Activated T-cell treated with anti-CD3 and anti-CD28 coated beads for 1 hour (primary cell): Measurements from ENCODE around the gene SIL1.

ENCODE experiments used
- DNase-seq: peaks from one replicate; pipeline ENCODE4 v3.0.0-alpha.2; 2020; ENCODE audit warnings: low read depth

SIL1 gene

DNA sequence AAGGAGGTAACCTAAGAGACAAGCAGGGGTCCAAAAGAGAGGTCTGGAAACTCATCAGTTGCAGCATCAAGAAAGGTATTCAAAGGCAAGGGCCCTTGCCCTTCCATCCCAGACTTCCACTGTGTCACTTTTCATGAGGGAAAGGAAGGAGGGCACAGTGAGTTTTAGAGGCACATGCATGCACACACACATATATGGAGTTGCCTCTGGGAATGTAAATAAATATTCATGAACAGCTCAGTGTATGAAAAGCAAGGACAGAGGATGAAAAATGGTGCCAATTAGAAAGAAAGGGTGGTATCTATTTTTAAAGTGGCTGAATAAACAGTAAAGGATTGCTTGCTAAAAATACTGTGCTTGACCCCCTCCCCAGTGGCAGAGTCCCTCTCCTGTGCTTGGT is 217.7 kb downstream of the SIL1 start:
- no peak for DNase-seq

GRCh38 chr5:138979684-138980280 is 218.4 kb downstream of the SIL1 start:
- DNase-seq: no peak

- no peak for DNase-seq
Observed at GRCh38 chr5:138978581-138978980, 219.6 kb downstream of the SIL1 start.

DNA sequence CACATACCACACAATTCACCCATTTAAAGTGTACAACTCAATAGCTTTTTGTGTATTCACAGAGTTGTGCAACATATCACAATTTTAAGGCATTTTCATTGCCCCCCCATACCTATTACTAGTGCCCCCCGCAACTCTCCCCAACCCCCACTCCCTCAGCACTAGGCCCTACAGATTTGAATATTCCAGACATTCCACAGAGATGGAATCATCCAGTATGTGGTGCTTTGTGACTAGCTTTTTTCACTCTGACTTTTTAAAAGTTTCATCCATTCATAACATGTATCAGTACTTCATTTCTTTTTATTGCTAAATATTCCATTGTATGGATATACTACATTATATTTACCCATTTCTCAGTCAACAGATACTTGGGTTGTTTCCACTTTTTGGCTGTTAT is 220.1 kb downstream of the SIL1 start:
- DNase-seq: no peak

GRCh38 chr5:138975098-138975847 is 222.9 kb downstream of the SIL1 start:
- no peak for DNase-seq

DNA sequence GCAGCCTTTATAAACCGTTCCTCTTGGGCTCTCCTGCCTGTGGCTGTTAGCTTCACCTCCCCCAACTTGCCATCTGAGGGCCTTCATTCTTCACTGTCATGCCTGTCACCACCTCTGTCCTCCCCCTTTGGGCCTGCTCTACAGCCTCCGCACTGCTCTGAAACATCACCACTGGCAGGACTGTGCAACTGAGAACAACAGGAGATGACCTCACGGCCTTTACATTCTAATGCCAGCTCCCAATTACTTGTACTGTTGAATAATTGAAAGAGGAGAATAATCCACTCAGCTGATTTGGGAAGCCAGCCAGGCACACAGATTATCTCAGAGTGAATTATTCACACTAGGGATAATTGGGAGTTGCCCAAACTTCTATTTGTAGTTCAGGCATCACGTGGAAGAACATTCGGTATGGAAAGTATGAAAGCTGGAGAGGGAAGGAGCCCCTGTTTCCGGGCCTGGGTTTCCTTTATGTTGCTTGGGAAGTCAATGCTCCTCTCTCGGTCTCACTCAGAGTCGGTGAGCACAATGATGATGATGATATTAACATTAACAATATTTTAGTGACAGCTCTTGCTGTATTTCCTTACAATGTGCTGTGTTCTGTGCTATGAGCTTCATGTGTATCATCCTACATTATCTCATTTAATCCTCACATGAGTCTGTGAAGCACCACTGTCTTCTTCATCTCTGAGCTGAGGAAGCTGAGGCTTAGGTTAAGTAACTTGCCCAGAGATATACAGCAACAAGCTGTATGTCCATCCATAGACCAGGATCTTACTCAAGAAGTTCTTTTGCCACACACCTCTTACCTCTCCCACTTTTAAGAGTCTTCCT is 223.7 kb downstream of the SIL1 start:
- no peak for DNase-seq

- no peak for DNase-seq
Observed at GRCh38 chr5:138972836-138973235, 225.3 kb downstream of the SIL1 start.

DNA sequence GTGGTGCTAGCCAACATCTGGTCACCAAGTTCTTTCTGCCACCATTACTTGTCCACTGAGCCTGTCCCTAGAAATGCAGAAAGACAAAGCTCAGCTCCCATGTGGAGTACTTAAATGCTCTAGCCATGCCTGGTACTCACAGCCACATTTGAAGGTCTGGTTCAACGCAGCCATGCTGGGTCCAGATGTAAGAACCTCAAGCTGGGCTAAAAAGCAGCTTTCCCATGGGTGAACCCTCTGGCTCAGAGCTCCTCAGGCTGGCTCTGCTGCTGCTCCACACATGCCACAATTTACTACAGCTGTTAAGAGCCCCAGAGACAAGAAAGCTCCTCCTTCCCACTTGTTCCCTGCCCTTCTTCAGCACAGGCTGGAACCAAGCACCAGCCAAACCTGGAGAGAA is 225.9 kb downstream of the SIL1 start:
- no peak for DNase-seq

- DNase-seq: no peak
Observed at GRCh38 chr5:138969323-138970002, 228.7 kb downstream of the SIL1 start.

DNA sequence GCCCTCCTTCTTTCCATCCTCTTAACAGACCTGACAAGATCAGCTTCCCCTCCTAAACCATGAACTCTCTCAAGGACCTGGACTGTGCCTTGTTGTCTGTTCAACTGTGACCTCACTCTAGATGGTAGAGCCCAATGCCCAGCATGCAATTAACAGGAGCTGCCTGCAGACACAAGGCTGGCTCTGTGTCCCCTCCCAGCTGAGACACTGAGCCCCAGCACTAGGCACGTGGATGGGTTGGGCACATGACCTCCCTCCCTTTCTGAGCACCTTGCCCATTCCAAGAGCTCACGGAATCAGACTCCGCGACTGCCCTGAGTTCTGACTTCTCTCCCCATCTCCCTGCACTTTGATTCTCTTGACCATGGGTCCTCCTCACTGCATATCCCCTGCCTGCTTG is 229.6 kb downstream of the SIL1 start:
- DNase-seq: no peak

DNA sequence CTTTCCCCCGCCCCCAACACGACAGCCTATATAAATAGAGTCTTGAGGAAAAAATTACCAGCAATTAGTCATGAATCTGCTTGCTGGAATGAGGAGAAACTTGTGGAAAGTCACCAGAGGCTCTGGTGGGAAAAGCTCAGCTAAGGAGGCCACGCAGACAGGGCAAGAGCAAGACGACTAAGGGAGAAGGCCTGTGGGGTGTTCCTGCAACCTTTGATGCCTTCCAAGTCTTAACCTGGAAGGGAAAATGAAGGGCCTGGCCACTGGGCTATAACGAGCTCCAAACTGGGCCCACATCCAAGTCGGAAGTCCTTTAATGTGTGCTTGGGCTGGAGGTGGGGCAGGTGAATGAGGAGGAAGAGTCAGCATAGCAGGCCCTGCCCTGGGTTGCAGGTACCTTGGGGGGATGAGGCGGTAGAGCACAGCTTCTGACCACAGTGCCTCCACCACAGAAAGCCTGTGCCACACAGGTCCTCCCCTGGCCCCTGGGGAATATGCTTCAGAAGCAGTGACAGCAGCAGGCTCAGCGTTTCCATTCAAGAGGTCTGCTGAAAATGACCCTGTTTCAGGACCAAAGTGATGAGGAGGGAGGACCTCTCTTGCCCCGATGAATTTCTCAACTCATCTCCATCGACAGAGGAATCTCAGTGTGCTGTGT is 230.2 kb downstream of the SIL1 start:
- no peak for DNase-seq

- DNase-seq: no peak
Observed at GRCh38 chr5:138966236-138966985, 231.8 kb downstream of the SIL1 start.

DNA sequence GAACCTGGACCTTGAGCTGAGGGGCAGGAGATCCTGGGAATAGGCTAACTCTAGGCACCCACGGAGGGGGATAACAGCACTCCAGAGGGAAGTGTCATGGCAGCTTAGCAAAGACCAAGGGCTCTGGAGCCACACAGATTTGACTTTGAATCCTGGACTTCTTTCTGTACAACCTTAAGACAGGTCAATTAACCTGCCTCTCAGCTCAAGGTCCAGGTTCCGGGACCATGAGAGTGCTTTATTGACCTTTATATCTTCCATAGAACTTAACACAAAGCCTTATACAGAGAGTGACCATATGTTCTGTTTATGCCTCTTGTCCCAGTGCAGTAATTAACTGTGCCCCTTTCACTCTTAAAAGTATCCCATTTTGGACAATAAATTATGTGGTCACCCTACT is 232.5 kb downstream of the SIL1 start:
- no peak for DNase-seq

DNA sequence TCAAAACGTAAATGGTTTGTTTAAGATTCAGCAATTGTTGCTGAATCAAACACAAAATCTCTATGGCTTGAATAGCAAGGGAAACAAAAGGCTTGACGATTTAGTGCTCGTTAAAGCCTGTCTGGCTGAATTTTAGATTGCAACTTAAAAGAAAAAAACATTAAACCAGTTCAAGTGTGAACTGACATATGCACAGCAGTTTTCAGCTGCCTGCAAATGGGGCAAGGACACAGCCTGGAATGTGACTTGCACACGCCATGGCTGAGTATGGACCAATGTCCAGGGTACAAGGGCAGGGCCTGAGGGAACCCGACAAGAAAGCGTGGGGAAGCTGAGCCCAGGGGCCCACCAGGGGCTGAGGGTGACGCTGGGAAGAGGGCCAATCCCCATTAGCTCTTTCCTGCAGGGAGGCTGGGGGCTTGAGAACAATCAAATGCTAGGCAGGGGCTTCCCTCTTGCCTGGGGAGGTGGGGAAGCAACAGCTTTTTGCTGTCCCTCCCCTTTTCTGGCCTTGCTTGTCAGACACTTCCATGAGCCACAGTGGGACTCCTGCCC is 233.4 kb downstream of the SIL1 start:
- DNase-seq: no peak

- DNase-seq: no peak
Observed at GRCh38 chr5:138963763-138964371, 234.3 kb downstream of the SIL1 start.

DNA sequence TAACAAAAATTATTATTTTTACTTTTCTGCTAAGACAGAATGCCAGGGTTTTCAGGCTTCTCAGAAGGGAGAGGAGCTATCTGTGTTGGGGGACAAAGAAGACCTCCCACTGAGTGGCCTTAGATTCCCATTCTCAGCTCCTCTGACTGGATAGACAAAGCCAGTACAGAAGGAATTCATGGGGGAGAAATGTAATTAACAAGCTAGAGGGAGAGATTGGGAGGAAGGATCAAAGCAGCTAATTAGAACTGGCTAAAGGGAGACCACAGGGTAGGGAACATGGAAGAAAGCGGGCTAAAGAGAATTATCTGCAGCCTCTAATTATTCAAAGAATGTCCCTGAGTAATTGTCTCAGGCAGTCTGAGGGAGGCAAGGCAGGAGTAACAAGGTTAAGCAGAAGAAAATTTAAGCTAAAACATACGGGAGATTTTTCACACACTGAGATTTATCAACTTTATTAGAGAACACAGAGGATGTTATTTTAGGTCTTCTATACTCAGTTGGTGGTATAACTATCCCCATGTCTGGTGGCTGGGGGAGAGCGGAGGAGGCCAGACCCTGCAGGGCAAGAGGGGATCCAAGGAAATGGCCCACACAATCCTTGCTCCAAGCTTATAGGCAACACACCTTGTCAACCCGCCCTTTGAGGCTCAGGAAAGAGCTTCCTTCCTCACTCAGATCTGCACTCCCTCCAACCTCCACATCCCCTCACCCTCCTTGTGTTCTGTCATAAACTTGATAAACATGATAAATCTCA is 235.4 kb downstream of the SIL1 start:
- no peak for DNase-seq

DNA sequence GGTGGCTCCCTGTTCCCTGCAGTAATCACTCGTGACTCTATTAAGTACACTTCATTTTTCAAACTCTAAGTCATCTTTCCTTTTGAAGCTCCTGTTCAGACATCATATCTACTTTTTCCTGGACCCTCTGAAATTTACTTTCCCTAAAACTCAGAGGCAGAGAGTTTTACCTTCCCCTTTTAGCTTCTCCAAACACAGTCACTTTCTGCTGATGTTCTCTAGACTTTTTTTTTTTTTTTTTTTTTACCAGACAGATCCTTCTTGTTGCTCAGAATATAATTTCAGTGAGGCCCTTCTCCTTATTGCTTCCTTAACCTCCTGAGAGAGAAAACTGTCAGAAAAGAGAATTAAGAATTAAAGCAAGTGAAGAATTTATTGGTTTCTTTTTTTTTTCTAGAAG is 236.4 kb downstream of the SIL1 start:
- no peak for DNase-seq

- DNase-seq: no peak
Observed at GRCh38 chr5:138961221-138961620, 236.9 kb downstream of the SIL1 start.

- no peak for DNase-seq
Observed at GRCh38 chr5:138960145-138960692, 237.9 kb downstream of the SIL1 start.
